ENCODE results near the gene NENF. TPM values are rescaled to one million over a fixed set of nuclear protein-coding genes. Genes with fewer than 3 reads are reported as not detected.

The NENF gene
- total RNA-seq, 1 donor from 2014 or later = 6.8 TPM

- no peak overlapping the region for H2AFZ ChIP-seq (replicated peaks)
- H3K9ac ChIP-seq = no peak overlapping the region
- H3K9me3 ChIP-seq (ENCODE audit: low read depth) = no peaks in the 10 kb centered on the region
- no peak overlapping the region for H3K27ac ChIP-seq
- H3F3A ChIP-seq (ENCODE audit: low read depth) = peaks cover 6% of the 10 kb centered on the region
- H3K36me3 ChIP-seq = no peaks in the 10 kb centered on the region
- DNase-seq (ENCODE audit: low spot score) = no peak
- Mint-ChIP-seq H3K27me3 (ENCODE audit: insufficient read depth, low read depth) (peaks cover 13% of the 10 kb centered on the region), H3K4me1 (peaks cover 21% of the 10 kb centered on the region), H3K36me3 (peaks cover 32% of the 10 kb centered on the region), H3K27ac (no peak overlapping the region), H3K9me3 (no peaks in the 10 kb centered on the region), H3K4me3 (peak overlapping the region; percentile 92)
- H3K4me1 ChIP-seq = peaks cover 12% of the 10 kb centered on the region
- peaks cover 20% of the 10 kb centered on the region for H3K79me2 ChIP-seq (ENCODE audit: low read depth)
- H4K20me1 ChIP-seq (ENCODE audit: low read depth) = peaks cover 27% of the 10 kb centered on the region
- H3K4me2 ChIP-seq = no peak overlapping the region
- no peak for TF ChIP-seq CTCF (IDR thresholded peaks at IDR 0.05)
- no peak for TF ChIP-seq EZH2 (IDR thresholded peaks at IDR 0.05)
- TF ChIP-seq EZH2phosphoT487 (IDR thresholded peaks at IDR 0.05) = no peak
- H3K4me3 ChIP-seq = no peak overlapping the region
- peaks cover 16% of the 10 kb centered on the region for H3K27me3 ChIP-seq
Measured at GRCh38 chr1:212412374-212412773, 20.3 kb upstream of the NENF start.

- Histone ChIP-seq H3K9ac (no peak overlapping the region), H3K4me2 (peak overlapping the region; percentile 87)
- no peak overlapping the region for H3K27ac Mint-ChIP-seq
Measured at GRCh38 chr1:212413902-212414327, 18.8 kb upstream of the NENF start.

GRCh38 chr1:212414328-212415106 lies 18.2 kb upstream of the NENF start, which contains the start of gene PACC1:
Gene PACC1, minus strand, starts transcription at chr1:212414886. Its CDS starts 129 bp downstream, at chr1:212414757.
- Histone ChIP-seq H3K9ac (no peak within 1 kb of the TSS), H3F3A (ENCODE audit: low read depth) (peaks cover 6% of the 10 kb centered on the region), H4K20me1 (ENCODE audit: low read depth) (peaks cover 27% of the 10 kb centered on the region), H3K27me3 (peaks cover 16% of the 10 kb centered on the region), H3K9me3 (ENCODE audit: low read depth) (no peaks in the 10 kb centered on the region), H3K4me2 (peak within 1 kb of the TSS; percentile 87), H3K36me3 (no peaks in the 10 kb centered on the region), H3K79me2 (ENCODE audit: low read depth) (peaks cover 20% of the 10 kb centered on the region), H3K27ac (no peak within 1 kb of the TSS), H3K4me1 (peaks cover 12% of the 10 kb centered on the region), H2AFZ (replicated peaks) (peak within 1 kb of the TSS; percentile 98), H3K4me3 (peak within 1 kb of the TSS; percentile 85)
- Mint-ChIP-seq H3K27me3 (ENCODE audit: insufficient read depth, low read depth) (peaks cover 11% of the 10 kb centered on the region), H3K9me3 (no peaks in the 10 kb centered on the region), H3K36me3 (peaks cover 18% of the 10 kb centered on the region), H3K4me1 (peaks cover 21% of the 10 kb centered on the region), H3K4me3 (peak within 1 kb of the TSS; percentile 92), H3K27ac (peak within 1 kb of the TSS; percentile 95)
- TF ChIP-seq EZH2 (IDR thresholded peaks at IDR 0.05) = no peak
- no peak for TF ChIP-seq EZH2phosphoT487 (IDR thresholded peaks at IDR 0.05)
- peak; percentile 13 for TF ChIP-seq CTCF (IDR thresholded peaks at IDR 0.05)
- peak; percentile 98 for DNase-seq (ENCODE audit: low spot score)

More at GRCh38 chr1:212413902-212414327, 18.8 kb upstream of the NENF start:
- peaks cover 20% of the 10 kb centered on the region for H3K79me2 ChIP-seq (ENCODE audit: low read depth)
- H3K27me3 Mint-ChIP-seq (ENCODE audit: insufficient read depth, low read depth) = peaks cover 13% of the 10 kb centered on the region
- H3K4me1 Mint-ChIP-seq = peaks cover 21% of the 10 kb centered on the region
- no peaks in the 10 kb centered on the region for H3K9me3 ChIP-seq (ENCODE audit: low read depth)
- peak overlapping the region; percentile 85 for H3K4me3 ChIP-seq
- TF ChIP-seq EZH2phosphoT487 (IDR thresholded peaks at IDR 0.05) = no peak
- no peak for TF ChIP-seq EZH2 (IDR thresholded peaks at IDR 0.05)
- no peak for TF ChIP-seq CTCF (IDR thresholded peaks at IDR 0.05)
- peak; percentile 42 for DNase-seq (ENCODE audit: low spot score)
- H3K4me3 Mint-ChIP-seq = peak overlapping the region; percentile 92
- peak overlapping the region; percentile 98 for H2AFZ ChIP-seq (replicated peaks)
- H3K9me3 Mint-ChIP-seq = no peaks in the 10 kb centered on the region
- peaks cover 6% of the 10 kb centered on the region for H3F3A ChIP-seq (ENCODE audit: low read depth)
- peaks cover 24% of the 10 kb centered on the region for H3K36me3 Mint-ChIP-seq
- peaks cover 12% of the 10 kb centered on the region for H3K4me1 ChIP-seq
- H4K20me1 ChIP-seq (ENCODE audit: low read depth) = peaks cover 27% of the 10 kb centered on the region
- no peak overlapping the region for H3K27ac ChIP-seq
- H3K27me3 ChIP-seq = peaks cover 16% of the 10 kb centered on the region
- no peaks in the 10 kb centered on the region for H3K36me3 ChIP-seq
